Jurkat, Clone E6-1 (cell line): ENCODE results near the gene VASN.
"Not testable (repeated sequence)": the region's sequence is repeated elsewhere in the genome, so short reads cannot be mapped to it uniquely, and the experiment has no call there.

Source experiments
- DNase-seq: peaks from one replicate; pipeline ENCODE4 v3.0.0-alpha.2; 2011; ENCODE audit warnings: low read depth, low spot score
- H3K4me3 ChIP-seq: 2 replicates; pipeline ENCODE4 v1.5.1; 2011; ENCODE audit warnings: mild to moderate bottlenecking, low read length, control low read depth, moderate library complexity

Gene VASN

DNA sequence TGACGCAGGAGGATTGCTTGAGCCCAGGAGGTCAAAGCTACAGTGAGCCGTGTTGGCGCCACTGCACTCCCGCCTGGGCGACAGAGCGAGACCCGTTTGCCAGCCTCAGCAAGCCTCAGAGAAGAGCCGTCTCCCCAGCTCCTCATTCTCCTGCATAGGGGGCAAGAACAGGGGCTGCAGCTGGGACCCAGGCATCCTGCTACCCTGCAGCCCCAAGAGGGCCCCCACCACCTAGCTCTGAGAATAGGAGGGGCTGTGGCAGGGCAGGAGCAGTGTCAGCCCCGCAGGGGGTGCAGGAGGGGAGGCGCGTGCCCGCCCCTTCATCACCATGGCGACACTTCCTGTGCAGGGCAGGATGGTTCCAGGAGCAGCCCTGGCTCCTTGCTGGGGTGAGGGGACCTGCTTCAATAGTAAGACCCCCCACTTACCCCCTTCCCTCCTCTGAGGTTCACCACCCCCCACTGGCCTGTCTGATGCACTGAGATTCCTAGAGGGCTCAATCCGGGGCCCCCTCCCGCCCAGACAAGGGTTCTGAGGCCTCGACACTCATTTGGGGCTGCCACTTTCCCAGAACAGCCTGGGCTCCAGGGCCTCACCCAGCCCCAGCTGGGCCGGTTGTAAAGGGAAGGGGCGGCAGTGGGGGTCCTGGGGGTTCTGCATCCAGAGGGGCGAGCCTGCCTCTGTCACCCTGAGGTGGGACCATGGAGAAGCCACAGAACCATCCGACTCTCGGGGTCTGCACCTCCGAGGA, 20.2 kb downstream of the VASN start:
- peak; percentile 47 for DNase-seq
- no peak overlapping the region for H3K4me3 ChIP-seq

- no peak overlapping the region for H3K4me3 ChIP-seq
- DNase-seq = no peak
These were observed 21.0 kb downstream of the VASN start for GRCh38 chr16:4392382-4393239.

- no peak for DNase-seq
- no peak overlapping the region for H3K4me3 ChIP-seq
These were observed 21.6 kb downstream of the VASN start for GRCh38 chr16:4393240-4393600.

GRCh38 chr16:4393850-4394249, 22.2 kb downstream of the VASN start:
- not testable (repeated sequence) for H3K4me3 ChIP-seq, DNase-seq

DNA sequence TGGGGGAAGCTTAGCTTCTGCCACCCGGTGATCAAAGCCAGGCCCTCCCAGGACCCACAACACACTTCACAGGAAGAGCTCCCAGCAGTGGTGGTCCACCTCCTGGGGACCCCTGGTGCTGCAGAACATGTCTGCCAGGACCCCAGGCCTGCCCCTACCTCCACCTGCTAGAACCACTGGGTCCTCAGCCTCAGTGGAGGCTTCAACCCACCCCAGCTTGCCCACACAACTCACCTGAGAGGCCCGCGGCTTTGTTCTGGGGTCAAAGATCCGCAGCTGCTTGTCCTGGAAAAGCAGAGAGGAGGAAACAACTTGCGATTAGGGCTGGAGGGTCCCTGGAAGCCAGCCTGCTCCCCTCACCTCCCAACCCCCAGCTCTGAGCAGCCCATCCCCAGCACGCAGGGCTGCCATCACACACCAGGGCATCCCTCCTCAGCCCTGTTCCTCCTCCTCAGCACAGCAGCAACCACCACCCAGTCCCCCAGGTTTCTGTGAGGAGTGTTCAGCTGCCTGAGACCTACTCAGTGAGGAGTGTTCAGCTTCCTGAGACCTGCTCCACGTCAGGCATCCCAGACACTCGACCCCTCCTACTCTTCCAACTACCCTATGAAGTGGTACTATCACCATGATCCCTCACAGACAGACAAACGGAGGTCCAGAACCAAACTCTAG, 23.5 kb downstream of the VASN start:
- no peak for DNase-seq
- no peak overlapping the region for H3K4me3 ChIP-seq

DNA sequence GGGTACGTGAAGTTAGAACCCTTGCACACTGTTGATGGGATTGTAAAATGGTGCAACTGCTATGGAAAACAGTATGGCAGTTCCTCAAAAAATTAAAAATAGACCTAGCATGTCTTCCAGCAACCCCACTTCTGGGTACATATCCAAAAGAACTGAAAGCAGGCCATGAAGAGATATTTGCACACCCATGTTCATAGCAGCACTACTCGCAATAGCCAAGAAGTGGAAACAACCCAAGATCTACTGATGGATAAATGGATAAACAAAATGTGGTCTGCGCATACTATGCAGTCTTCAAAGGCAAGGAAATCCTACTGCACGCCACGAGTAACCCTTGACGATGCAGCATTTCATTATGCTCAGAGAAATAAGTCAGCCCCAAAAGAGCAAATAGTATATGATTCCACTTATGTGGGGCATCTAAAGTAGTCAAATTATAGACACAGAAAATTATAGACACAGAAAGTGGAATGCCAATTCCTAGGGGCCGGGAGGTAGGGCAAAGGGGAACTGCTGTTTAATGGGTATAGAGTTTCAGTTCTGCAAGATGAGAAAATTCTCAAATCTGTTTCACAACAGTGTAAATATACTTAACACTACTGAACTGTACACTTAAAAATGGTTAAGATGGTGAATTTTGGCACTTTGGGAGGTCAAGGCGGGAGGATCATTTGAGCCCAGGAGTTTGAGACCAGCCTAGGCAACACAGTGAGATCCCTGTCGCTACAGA, 27.5 kb downstream of the VASN start:
- H3K4me3 ChIP-seq = no peak overlapping the region
- DNase-seq = peak; percentile 20

- no peak for DNase-seq
- no peak overlapping the region for H3K4me3 ChIP-seq
These were observed 29.4 kb downstream of the VASN start for GRCh38 chr16:4401094-4401501.

DNA sequence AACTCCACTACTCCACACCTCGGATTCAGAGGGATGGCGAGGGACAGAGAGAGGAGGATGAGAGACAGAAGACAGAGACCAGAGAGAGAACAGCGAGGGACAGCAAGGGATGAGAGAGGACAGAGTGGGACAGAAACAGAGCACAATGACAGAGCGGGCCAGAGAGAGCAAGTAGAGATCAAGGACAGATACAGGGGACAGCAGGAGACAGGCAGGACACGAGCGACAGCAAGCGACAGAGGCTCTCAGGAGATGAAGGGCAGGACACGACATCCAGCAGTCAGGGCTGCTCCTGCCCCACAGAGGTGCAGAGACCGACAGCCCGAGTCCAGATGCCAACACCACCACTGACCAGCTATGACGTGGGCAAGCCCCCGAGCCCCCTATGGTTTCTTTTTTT, 29.9 kb downstream of the VASN start:
- no peak overlapping the region for H3K4me3 ChIP-seq
- no peak for DNase-seq

- DNase-seq = peak; percentile 27
- H3K4me3 ChIP-seq = no peak overlapping the region
These were observed 30.9 kb downstream of the VASN start for GRCh38 chr16:4402439-4403132.

- no peak overlapping the region for H3K4me3 ChIP-seq
- no peak for DNase-seq
These were observed 31.7 kb downstream of the VASN start for GRCh38 chr16:4403133-4403949.

- no peak for DNase-seq
- no peak overlapping the region for H3K4me3 ChIP-seq
These were observed 32.8 kb downstream of the VASN start for GRCh38 chr16:4404247-4404966.

- no peak for DNase-seq
- H3K4me3 ChIP-seq = no peak overlapping the region
These were observed 33.5 kb downstream of the VASN start for GRCh38 chr16:4404967-4405696.

- no peak overlapping the region for H3K4me3 ChIP-seq
- no peak for DNase-seq
These were observed 36.1 kb downstream of the VASN start for GRCh38 chr16:4407543-4408322.

GRCh38 chr16:4408323-4408690, 36.7 kb downstream of the VASN start:
- no peak for DNase-seq
- H3K4me3 ChIP-seq = no peak overlapping the region

- H3K4me3 ChIP-seq = no peak overlapping the region
- no peak for DNase-seq
These were observed 37.7 kb downstream of the VASN start for GRCh38 chr16:4409081-4409932.
